ENCODE data around the gene CD151. TPM values are rescaled to one million over a fixed set of nuclear protein-coding genes. Genes with fewer than 3 reads are reported as not detected.

CD151 gene
- total RNA-seq, 4 donors from 2014 or later: 277 to 794 (median 465) TPM

- Histone ChIP-seq H3K4me3 (peak overlapping the region; percentile 63 to 99), H3K27ac (peak overlapping the region; percentile 75 to 100 (median 94)), H3K27me3 (peaks cover 14% of the 10 kb centered on the region), H3K4me1 (peaks cover 0 to 35% (median 18%) of the 10 kb centered on the region in 3 donors), H3K9me3 (no peaks in the 10 kb centered on the region), H3K36me3 (peaks cover 0 to 39% of the 10 kb centered on the region in 2 donors)
- ATAC-seq: peak; percentile 80
- TF ChIP-seq POLR2AphosphoS5 (IDR thresholded peaks at IDR 0.05) (peak; percentile 51), POLR2A (IDR thresholded peaks at IDR 0.05) (peak; percentile 23 to 37), EP300 (IDR thresholded peaks at IDR 0.05) (no peak)
- WGBS, 2 donors (ENCODE audit: low coverage in 1 of 2): 0% methylated on average over 1 of the region's 47 CpGs; no CpG with 5 or more reads in 1 of the 2 donors
These were observed 12.7 kb upstream of the CD151 start for GRCh38 chr11:819943-820649.

GRCh38 chr11:820655-821511, 11.9 kb upstream of the CD151 start:
- Histone ChIP-seq H3K27me3 (peaks cover 21% of the 10 kb centered on the region), H3K36me3 (peaks cover 0 to 46% of the 10 kb centered on the region in 2 donors), H3K4me3 (peak overlapping the region; percentile 63 to 99), H3K27ac (peak overlapping the region; percentile 75 to 100 (median 94)), H3K4me1 (peaks cover 0 to 40% (median 18%) of the 10 kb centered on the region in 3 donors), H3K9me3 (no peaks in the 10 kb centered on the region)
- 20 to 70% methylated on average over 1 to 2 of the region's 11 CpGs for WGBS, 2 donors (ENCODE audit: low coverage in 1 of 2)
- peak; percentile 88 for TF ChIP-seq POLR2AphosphoS5 (IDR thresholded peaks at IDR 0.05)
- TF ChIP-seq CTCF (IDR thresholded peaks at IDR 0.05): no peak
- TF ChIP-seq POLR2A (IDR thresholded peaks at IDR 0.05): peak in 1 of 2 donors; percentile 8
- TF ChIP-seq EP300 (IDR thresholded peaks at IDR 0.05): no peak
- ATAC-seq: peak; percentile 39

GRCh38 chr11:821512-822371, 11.0 kb upstream of the CD151 start:
- Histone ChIP-seq H3K27me3 (peaks cover 30% of the 10 kb centered on the region), H3K4me3 (peak overlapping the region in 1 of 2 donors; percentile 99), H3K9me3 (no peaks in the 10 kb centered on the region), H3K4me1 (peaks cover 0 to 47% (median 19%) of the 10 kb centered on the region in 3 donors), H3K27ac (peak overlapping the region in 3 of 4 donors; percentile 91 to 100 (median 96)), H3K36me3 (peaks cover 0 to 49% of the 10 kb centered on the region in 2 donors)
- WGBS, 2 donors (ENCODE audit: low coverage in 1 of 2): 64% methylated on average over 3 of the region's 22 CpGs; no CpG with 5 or more reads in 1 of the 2 donors
- ATAC-seq: no peak
- TF ChIP-seq EP300 (IDR thresholded peaks at IDR 0.05) (no peak), POLR2AphosphoS5 (IDR thresholded peaks at IDR 0.05) (no peak), POLR2A (IDR thresholded peaks at IDR 0.05) (peak in 1 of 2 donors; percentile 3)

GRCh38 chr11:823441-824291, 9.1 kb upstream of the CD151 start:
- Histone ChIP-seq H3K4me1 (peaks cover 0 to 62% (median 26%) of the 10 kb centered on the region in 3 donors), H3K36me3 (peaks cover 0 to 49% of the 10 kb centered on the region in 2 donors), H3K27me3 (peaks cover 49% of the 10 kb centered on the region), H3K27ac (no peak overlapping the region), H3K9me3 (no peaks in the 10 kb centered on the region), H3K4me3 (no peak overlapping the region)
- ATAC-seq: no peak
- no CpG with 5 or more reads among the region's 53 CpGs for WGBS, 2 donors (ENCODE audit: low coverage in 1 of 2)
- no peak for TF ChIP-seq EP300 (IDR thresholded peaks at IDR 0.05)
- no peak for TF ChIP-seq POLR2AphosphoS5 (IDR thresholded peaks at IDR 0.05)
- no peak for TF ChIP-seq CTCF (IDR thresholded peaks at IDR 0.05)
- no peak for TF ChIP-seq POLR2A (IDR thresholded peaks at IDR 0.05)

All from gastroesophageal sphincter (tissue), 4 donors.